Esophagus squamous epithelium (tissue), 5 donors: ENCODE results near the gene WRAP73. TPM values are rescaled to one million over a fixed set of nuclear protein-coding genes. Genes with fewer than 3 reads are reported as not detected.

ENCODE experiments used
- DNase-seq: peaks from one replicate; lab custom pipeline; 2025; lab: John Stamatoyannopoulos, UW
- H3K27ac ChIP-seq, 4 donors: fragments of 200-600 bp; sonication (generic); one replicate each; pipeline ENCODE4 v1.5.1; 2016 to 2019; ENCODE audit warnings: mild to moderate bottlenecking in 1 of 4
- H3K27me3 ChIP-seq, 4 donors: fragments of 200-600 bp; sonication (generic); 1 replicate in 3 of 4; 2 replicates in 1 of 4; pipeline versions ENCODE4 v1.5.1 to v1.6.0; 2017 to 2021; ENCODE audit warnings: antibody characterized with exemption in 1 of 4
- H3K36me3 ChIP-seq, 3 donors: fragments of 200-600 bp; sonication (generic); one replicate each; pipeline ENCODE4 v1.5.1; 2016 to 2019
- H3K4me1 ChIP-seq, 3 donors: fragments of 200-600 bp; sonication (generic); one replicate each; pipeline ENCODE4 v1.5.1; 2017 to 2019
- H3K4me3 ChIP-seq, 4 donors: fragments of 200-600 bp; sonication (generic); 1 replicate in 3 of 4; 2 replicates in 1 of 4; pipeline ENCODE4 v1.5.1; 2016 to 2019; ENCODE audit warnings: mild to moderate bottlenecking in 2 of 4, moderate library complexity in 1 of 4
- H3K9me3 ChIP-seq, 3 donors: fragments of 200-600 bp; sonication (generic); one replicate each; pipeline ENCODE4 v1.5.1; 2016 to 2019
- CTCF ChIP-seq, 6 experiments: fragments of 450-650 bp in 4 of 6; fragments of 200-600 bp in 2 of 6; sonication (generic) in 2 of 6; IDR thresholded peaks; one replicate each; pipeline ENCODE4 v1.5.1; 2016 to 2019; ENCODE audit warnings: antibody characterized with exemption in 6 of 6, mild to moderate bottlenecking in 4 of 6, moderate library complexity in 4 of 6
- POLR2A ChIP-seq, 4 donors: fragments of 450-650 bp; IDR thresholded peaks; one replicate each; pipeline ENCODE4 v1.6.1; 2017; ENCODE audit warnings: antibody characterized with exemption in 4 of 4, mild to moderate bottlenecking in 4 of 4, moderate library complexity in 3 of 4
- WGBS, 2 donors: methylation state at CpG; one replicate each; pipeline ENCODE4 v1.1.5; 2018; 5-methylcytosine and 5-hydroxymethylcytosine counted together
- intact Hi-C: fragments of 100-400 bp; cut with DNase I; formaldehyde crosslinking; loops from one replicate; pipeline ENCODE4 v1.15.0; 2022
- total RNA-seq, 4 donors: library from RNA; depleted of rRNA; stranded (reverse); fragments of >200 nt; gene quantifications; one replicate each; pipeline ENCODE4 v1.1.0, GENCODE V29; 2016
- donor health status: DM: yes; HTN: yes; CAD: no.

Gene WRAP73
- total RNA-seq, 4 donors from 2014 or later, result 7.6 to 17.2 (median 11.8) TPM

- no CpG with 5 or more reads among the region's 83 CpGs for WGBS, 2 donors
- Histone ChIP-seq H3K27me3 (peaks cover 12 to 62% (median 20%) of the 10 kb centered on the region in 4 donors), H3K9me3 (no peaks in the 10 kb centered on the region), H3K4me1 (peaks cover 29 to 52% (median 37%) of the 10 kb centered on the region in 3 donors), H3K36me3 (peaks cover 0 to 17% (median 11%) of the 10 kb centered on the region in 3 donors), H3K27ac (no peak overlapping the region), H3K4me3 (peak overlapping the region; percentile 12 to 77 (median 49))
- intact Hi-C loops, result no loop called here
- TF ChIP-seq CTCF (IDR thresholded peaks at IDR 0.05), result no peak
- no peak for TF ChIP-seq POLR2A (IDR thresholded peaks at IDR 0.05)
- no peak for DNase-seq
Observed at GRCh38 chr1:3651026-3651929, 1.4 kb upstream of the WRAP73 start.

GRCh38 chr1:3650248-3651025, 534 bp upstream of the WRAP73 start:
- H3K4me3 ChIP-seq, result peak overlapping the region; percentile 60 to 77 (median 70)
- H3K4me1 ChIP-seq, result peaks cover 29 to 52% (median 37%) of the 10 kb centered on the region in 3 donors
- no peaks in the 10 kb centered on the region for H3K9me3 ChIP-seq
- 26% methylated on average over 18 to 29 of the region's 50 CpGs for WGBS, 2 donors
- peaks cover 0 to 26% (median 16%) of the 10 kb centered on the region in 3 donors for H3K36me3 ChIP-seq
- H3K27ac ChIP-seq, result no peak overlapping the region
- intact Hi-C loops, result no loop called here
- TF ChIP-seq CTCF (IDR thresholded peaks at IDR 0.05) (no peak), POLR2A (IDR thresholded peaks at IDR 0.05) (no peak)
- DNase-seq, result no peak
- H3K27me3 ChIP-seq, result peaks cover 12 to 54% (median 20%) of the 10 kb centered on the region in 4 donors

DNA sequence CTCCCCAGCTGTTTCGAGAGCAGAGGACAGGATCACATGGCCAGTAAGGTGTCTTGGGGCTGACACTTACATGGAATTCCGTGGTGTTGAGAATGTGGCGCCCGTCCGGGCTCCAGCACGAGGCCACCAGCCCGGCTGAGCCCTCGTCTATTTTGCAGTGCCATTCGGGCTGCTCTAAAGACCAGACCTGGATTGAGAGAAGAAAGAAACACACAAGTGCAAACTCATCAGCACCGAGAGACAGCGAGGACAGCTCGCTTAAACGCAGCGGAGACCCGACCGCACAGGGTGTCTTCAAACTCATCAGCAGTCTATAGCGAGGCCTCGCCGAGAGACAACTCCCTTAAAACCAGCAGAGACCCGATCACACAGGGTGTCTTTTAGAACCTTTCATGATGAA, 3.3 kb downstream of the WRAP73 start:
- peaks cover 0 to 57% (median 16%) of the 10 kb centered on the region in 3 donors for H3K36me3 ChIP-seq
- intact Hi-C loops, result no loop called here
- H3K27me3 ChIP-seq, result peaks cover 12 to 16% (median 12%) of the 10 kb centered on the region in 4 donors
- H3K9me3 ChIP-seq, result no peaks in the 10 kb centered on the region
- TF ChIP-seq CTCF (IDR thresholded peaks at IDR 0.05), result no peak
- TF ChIP-seq POLR2A (IDR thresholded peaks at IDR 0.05), result no peak
- 91 to 93% methylated on average over 20 of the region's 20 CpGs for WGBS, 2 donors
- DNase-seq, result no peak
- H3K4me3 ChIP-seq, result no peak overlapping the region
- no peak overlapping the region for H3K27ac ChIP-seq
- H3K4me1 ChIP-seq, result peaks cover 20 to 36% (median 23%) of the 10 kb centered on the region in 3 donors

DNA sequence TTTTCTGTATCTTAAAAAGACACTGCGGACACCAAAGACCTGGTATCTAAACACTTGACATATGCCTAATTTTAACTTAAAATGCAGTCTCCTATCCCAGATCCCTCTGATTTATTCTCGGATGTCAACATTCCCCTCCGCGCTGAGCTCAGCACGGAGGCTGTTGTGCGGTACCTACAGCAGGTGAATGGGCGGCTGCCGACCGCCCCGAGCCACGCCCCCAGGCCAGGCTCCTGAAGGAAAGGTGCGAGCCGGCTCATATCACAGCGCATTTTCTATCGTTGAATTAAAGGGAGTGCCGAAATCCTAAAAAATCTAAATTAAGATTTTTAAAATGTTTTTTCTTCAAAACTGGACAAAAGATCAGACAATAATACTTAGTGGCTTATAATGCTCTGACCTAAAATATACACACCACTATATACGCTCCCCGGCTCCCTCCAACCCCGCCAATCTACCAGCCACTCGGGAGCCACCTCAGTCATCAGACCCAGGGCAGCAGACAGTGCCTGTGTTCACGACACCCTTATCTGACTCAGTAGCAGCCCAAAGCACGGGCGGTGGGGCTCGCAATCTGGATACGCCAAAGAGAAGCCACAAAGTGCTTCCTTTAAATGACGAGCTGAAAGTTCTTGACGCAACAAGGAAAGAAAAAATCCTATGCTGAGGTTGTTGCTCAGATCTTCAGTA, 4.1 kb downstream of the WRAP73 start:
- no peak overlapping the region for H3K27ac ChIP-seq
- H3K36me3 ChIP-seq, result peaks cover 0 to 65% (median 16%) of the 10 kb centered on the region in 3 donors
- intact Hi-C loops, result no loop called here
- peaks cover 12 to 28% (median 16%) of the 10 kb centered on the region in 3 donors for H3K4me1 ChIP-seq
- no peaks in the 10 kb centered on the region for H3K9me3 ChIP-seq
- WGBS, 2 donors, result 92% methylated on average over 20 to 27 of the region's 27 CpGs
- H3K4me3 ChIP-seq, result no peak overlapping the region
- no peak for TF ChIP-seq CTCF (IDR thresholded peaks at IDR 0.05)
- TF ChIP-seq POLR2A (IDR thresholded peaks at IDR 0.05), result no peak
- peaks cover 4 to 8% (median 5%) of the 10 kb centered on the region in 4 donors for H3K27me3 ChIP-seq
- DNase-seq, result no peak
